Mammary epithelial cell (primary cell): ENCODE results near the gene GDPD3.

Experiments used
- CTCF ChIP-seq, 2 donors: IDR thresholded peaks in 1 of 2; conservative IDR thresholded peaks in 1 of 2; 2 replicates each; pipeline ENCODE4 v1.5.1; 2011 to 2012; ENCODE audit warnings: inconsistent platforms in 2 of 2, low read length in 2 of 2, mild to moderate bottlenecking in 2 of 2, control low read depth in 1 of 2, low read depth in 1 of 2; ENCODE audit not compliant: insufficient read depth in 1 of 2; ENCODE audit errors: extremely low read depth in 1 of 2
- EZH2 ChIP-seq: IDR thresholded peaks from 2 replicates; pipeline ENCODE4 v1.6.1; 2012; ENCODE audit warnings: low read length, inconsistent platforms, borderline replicate concordance

DNA sequence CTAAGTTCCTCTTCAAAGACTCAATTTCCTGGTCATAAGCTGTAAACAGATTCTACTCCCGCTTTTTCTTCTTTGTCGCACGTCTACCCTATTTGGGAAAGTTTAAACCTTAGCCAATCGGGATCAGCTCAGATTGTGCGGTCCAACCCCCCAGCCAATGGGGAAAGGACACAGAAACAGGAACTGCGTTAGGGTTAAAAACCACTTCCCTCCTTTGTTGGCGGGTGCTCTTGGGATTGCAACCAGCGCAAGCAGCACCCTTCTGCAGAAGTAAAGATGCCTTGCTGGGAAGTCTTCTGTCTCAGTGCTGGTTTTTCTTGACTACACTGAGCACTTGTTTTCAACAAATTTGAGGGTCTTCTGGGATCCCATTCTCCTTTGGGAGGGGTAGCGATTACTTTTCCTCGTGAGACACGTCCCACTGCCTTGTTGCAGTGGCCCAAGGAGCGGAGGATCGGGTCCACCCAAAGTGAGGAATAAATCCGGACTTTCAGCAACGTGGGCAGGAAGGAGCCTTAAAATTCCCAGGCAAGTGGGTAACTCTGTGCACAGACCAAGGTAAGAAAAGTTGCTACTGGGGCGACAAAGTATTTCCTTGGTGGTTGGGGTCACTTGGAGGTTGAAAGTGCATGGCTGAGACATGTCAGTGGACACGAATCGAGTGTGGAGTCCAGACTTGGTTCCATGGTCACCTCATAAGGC is 16.3 kb downstream of the GDPD3 start:
- TF ChIP-seq CTCF (conservative IDR thresholded peaks at IDR 0.05 in 1 of 2, IDR thresholded peaks at IDR 0.05 in 1 of 2; ENCODE audit: extremely low read depth in 1 of 2, insufficient read depth in 1 of 2, low read depth in 1 of 2, low read length in 2 of 2) (no peak), EZH2 (no peak)
